HEK293T (cell line): Measurements from ENCODE around the gene PPP1CA.

ENCODE experiments used
- ARNT ChIP-seq: fragments of 450-650 bp; IDR thresholded peaks from 2 replicates; pipeline ENCODE4 v1.6.1; 2017; ENCODE audit warnings: mild to moderate bottlenecking
- BHLHE40 ChIP-seq: fragments of 450-650 bp; IDR thresholded peaks from 2 replicates; pipeline ENCODE4 v1.6.1; 2016; ENCODE audit warnings: mild to moderate bottlenecking, moderate library complexity, borderline replicate concordance
- ELF4 ChIP-seq: fragments of 450-650 bp; IDR thresholded peaks from 2 replicates; pipeline ENCODE4 v1.6.1; 2017; ENCODE audit warnings: antibody characterized with exemption
- FOXA1 ChIP-seq: fragments of 450-650 bp; IDR thresholded peaks from 2 replicates; pipeline ENCODE4 v1.6.1; 2016; ENCODE audit warnings: mild to moderate bottlenecking
- FOXK2 ChIP-seq: fragments of 450-650 bp; IDR thresholded peaks from 2 replicates; pipeline ENCODE4 v1.6.1; 2016; ENCODE audit warnings: mild to moderate bottlenecking
- FOXM1 ChIP-seq: fragments of 450-650 bp; IDR thresholded peaks from 2 replicates; pipeline ENCODE4 v1.6.1; 2017; ENCODE audit warnings: mild to moderate bottlenecking, borderline replicate concordance
- HDGF ChIP-seq: fragments of 450-650 bp; IDR thresholded peaks from 2 replicates; pipeline ENCODE4 v1.6.1; 2017; ENCODE audit warnings: antibody characterized with exemption, borderline replicate concordance
- LEF1 ChIP-seq: fragments of 450-650 bp; IDR thresholded peaks from 2 replicates; pipeline ENCODE4 v1.6.1; 2017; ENCODE audit warnings: mild to moderate bottlenecking, borderline replicate concordance
- NFRKB ChIP-seq: fragments of 450-650 bp; IDR thresholded peaks from 2 replicates; pipeline ENCODE4 v1.6.1; 2016; ENCODE audit warnings: mild to moderate bottlenecking, moderate library complexity
- SP1 ChIP-seq: fragments of 450-650 bp; IDR thresholded peaks from 2 replicates; pipeline ENCODE4 v1.6.1; 2017
- SUZ12 ChIP-seq: fragments of 450-650 bp; IDR thresholded peaks from 2 replicates; pipeline ENCODE4 v1.6.1; 2016; ENCODE audit warnings: mild to moderate bottlenecking
- TARDBP ChIP-seq: fragments of 450-650 bp; IDR thresholded peaks from 2 replicates; pipeline ENCODE4 v1.6.1; 2016
- ZNF384 ChIP-seq: fragments of 450-650 bp; IDR thresholded peaks from 2 replicates; pipeline ENCODE4 v1.6.1; 2016

- TF ChIP-seq NFRKB (no peak), ELF4 (no peak), SP1 (no peak), LEF1 (no peak), SUZ12 (no peak), ZNF384 (no peak), FOXA1 (no peak), TARDBP (no peak), HDGF (no peak), ARNT (no peak), FOXK2 (no peak), FOXM1 (no peak), BHLHE40 (no peak)
Measured at GRCh38 chr11:67387518-67387917, 14.1 kb downstream of the PPP1CA start.
